HG03432 (cell line): ENCODE measurements around the gene APOL1.

Source experiments
- ATAC-seq: cut with Tn5 transposase; IDR thresholded peaks from one replicate; pipeline ENCODE4 v1.9.1; 2021; ENCODE audit warnings: mild to moderate bottlenecking, moderate library complexity; ENCODE audit not compliant: unreplicated experiment

APOL1 gene

GRCh38 chr22:36305813-36306212, 52.9 kb downstream of the APOL1 start:
- ATAC-seq: no peak

- ATAC-seq: no peak
These were observed 53.3 kb downstream of the APOL1 start for GRCh38 chr22:36306227-36306626.

- ATAC-seq: no peak
These were observed 55.9 kb downstream of the APOL1 start for GRCh38 chr22:36308880-36309279.

GRCh38 chr22:36311386-36312085, 58.6 kb downstream of the APOL1 start:
- ATAC-seq: no peak

GRCh38 chr22:36315325-36315724, 62.4 kb downstream of the APOL1 start:
- no peak for ATAC-seq

- ATAC-seq: no peak
These were observed 63.5 kb downstream of the APOL1 start for GRCh38 chr22:36316419-36316818.
